H1 (cell line): Measurements from ENCODE around the gene HIC1. TPM values are rescaled to one million over a fixed set of nuclear protein-coding genes. Genes with fewer than 3 reads are reported as not detected.

ENCODE experiments used
- CTCF ChIA-PET: fragments of 300-600 bp; sonication (Branson Sonifier 250); formaldehyde crosslinking; loops from one replicate; lab custom pipeline; 2021; ENCODE audit not compliant: partially characterized antibody; lab: Charles Lee
- POLR2A ChIA-PET: fragments of 300-600 bp; sonication (Branson Sonifier 250); formaldehyde crosslinking; loops from one replicate; lab custom pipeline; 2021; ENCODE audit warnings: inconsistent platforms; ENCODE audit not compliant: partially characterized antibody; lab: Charles Lee
- DNase-seq, 2 experiments: peaks; one replicate each; pipeline versions ENCODE4 v3.0.0 to v3.0.0-alpha.2; 2010 to 2022; ENCODE audit warnings: low spot score in 2 of 2, low read depth in 1 of 2, mixed read lengths in 1 of 2
- FAIRE-seq: peaks from 2 replicates; lab custom pipeline; 2011; peaks lifted over from hg19 to GRCh38; lab: Jason Lieb, UNC
- H2AFZ ChIP-seq: 2 replicates; pipeline ENCODE4 v1.8.1; 2012; ENCODE audit warnings: low read length, inconsistent platforms
- H2AK5ac ChIP-seq: 2 replicates; pipeline ENCODE4 v1.6.1; 2013; ENCODE audit warnings: low read depth, low read length
- H2BK120ac ChIP-seq: replicated peaks from 2 replicates; pipeline ENCODE3; 2013; ENCODE audit warnings: low read depth, low read length, inconsistent platforms
- H2BK12ac ChIP-seq: 2 replicates; pipeline ENCODE4 v1.6.1; 2013; ENCODE audit warnings: low read depth, low read length
- H2BK15ac ChIP-seq: 2 replicates; pipeline ENCODE4 v1.6.1; 2013; ENCODE audit warnings: low read length
- H2BK20ac ChIP-seq: 2 replicates; pipeline ENCODE4 v1.6.1; 2013; ENCODE audit warnings: low read length
- H2BK5ac ChIP-seq: 2 replicates; pipeline ENCODE4 v1.6.1; 2013; ENCODE audit warnings: low read depth, low read length
- H3K14ac ChIP-seq: 2 replicates; pipeline ENCODE4 v1.6.1; 2013; ENCODE audit warnings: inconsistent platforms; ENCODE audit not compliant: insufficient read length
- H3K18ac ChIP-seq: 2 replicates; pipeline ENCODE4 v1.6.1; 2013; ENCODE audit warnings: low read length; ENCODE audit errors: extremely low read depth
- H3K23ac ChIP-seq: 2 replicates; pipeline ENCODE4 v1.6.1; 2013; ENCODE audit warnings: inconsistent platforms; ENCODE audit not compliant: insufficient read length
- H3K23me2 ChIP-seq: 2 replicates; pipeline ENCODE4 v1.6.1; 2013; ENCODE audit warnings: low read depth, low read length
- H3K27ac ChIP-seq: 2 replicates; pipeline ENCODE4 v1.6.1; 2011; ENCODE audit warnings: low read depth, low read length, inconsistent platforms
- H3K27me3 ChIP-seq, 4 experiments: replicated peaks in 1 of 4; 1 replicate in 1 of 4; 2 replicates in 3 of 4; pipeline versions ENCODE4 v1.6.1 to v1.8.1; 2011 to 2013; ENCODE audit warnings: low read length in 3 of 4, mild to moderate bottlenecking in 3 of 4, inconsistent platforms in 2 of 4, mixed read lengths in 2 of 4, moderate library complexity in 1 of 4; ENCODE audit not compliant: control insufficient read depth in 3 of 4, insufficient read depth in 3 of 4; ENCODE audit errors: extremely low read depth in 1 of 4
- H3K36me3 ChIP-seq, 4 experiments: 2 replicates each; pipeline versions ENCODE4 v1.6.1 to v1.8.1; 2011 to 2013; ENCODE audit warnings: mild to moderate bottlenecking in 4 of 4, low read length in 3 of 4, moderate library complexity in 2 of 4, control low read depth in 1 of 4, inconsistent platforms in 1 of 4; ENCODE audit not compliant: insufficient read depth in 4 of 4, control insufficient read depth in 2 of 4
- H3K4ac ChIP-seq: replicated peaks from 2 replicates; pipeline ENCODE3; 2013; ENCODE audit warnings: low read length, low read depth, mixed read lengths, inconsistent platforms; ENCODE audit not compliant: insufficient read length
- H3K4me1 ChIP-seq, 4 experiments: replicated peaks in 1 of 4; 1 replicate in 1 of 4; 2 replicates in 3 of 4; pipeline versions ENCODE4 v1.6.1 to v1.8.1; 2011 to 2013; ENCODE audit warnings: low read length in 3 of 4, inconsistent platforms in 2 of 4, mixed read lengths in 1 of 4; ENCODE audit not compliant: insufficient read depth in 4 of 4, control insufficient read depth in 3 of 4
- H3K4me2 ChIP-seq, 2 experiments: 2 replicates each; pipeline versions ENCODE4 v1.6.1 to v1.8.1; 2011 to 2013; ENCODE audit warnings: low read depth in 2 of 2, low read length in 2 of 2, control low read depth in 1 of 2, inconsistent platforms in 1 of 2, mild to moderate bottlenecking in 1 of 2; ENCODE audit not compliant: insufficient read depth in 1 of 2
- H3K4me3 ChIP-seq, 4 experiments: fragments of 200-600, 300-600 bp in 1 of 4; sonication (generic), shearing (Covaris generic), sonication (Bioruptor Twin) in 1 of 4; 2 replicates each; pipeline versions ENCODE4 v1.5.1 to v1.8.1; 2011 to 2016; ENCODE audit warnings: low read length in 4 of 4, low read depth in 3 of 4, control low read depth in 2 of 4, inconsistent platforms in 2 of 4, mild to moderate bottlenecking in 2 of 4, mixed read lengths in 1 of 4, moderate library complexity in 1 of 4; ENCODE audit not compliant: insufficient read depth in 2 of 4; ENCODE audit errors: extremely low read depth in 1 of 4
- H3K56ac ChIP-seq: replicated peaks from 2 replicates; pipeline ENCODE3; 2013; ENCODE audit warnings: low read depth, mild to moderate bottlenecking, mixed read lengths, low read length, inconsistent platforms; ENCODE audit not compliant: insufficient read length
- H3K79me1 ChIP-seq: 2 replicates; pipeline ENCODE4 v1.6.1; 2013; ENCODE audit warnings: low read depth, low read length, control low read depth
- H3K79me2 ChIP-seq, 2 experiments: 2 replicates each; pipeline versions ENCODE4 v1.6.1 to v1.8.1; 2012 to 2013; ENCODE audit warnings: low read length in 2 of 2, mild to moderate bottlenecking in 2 of 2, inconsistent platforms in 1 of 2; ENCODE audit not compliant: insufficient read depth in 2 of 2, control insufficient read depth in 1 of 2
- H3K9ac ChIP-seq, 4 experiments: replicated peaks in 1 of 4; 1 replicate in 1 of 4; 2 replicates in 3 of 4; pipeline versions ENCODE4 v1.6.1 to v1.8.1; 2011 to 2013; ENCODE audit warnings: low read depth in 3 of 4, low read length in 3 of 4, control low read depth in 2 of 4, mild to moderate bottlenecking in 2 of 4, moderate library complexity in 2 of 4, inconsistent platforms in 1 of 4; ENCODE audit errors: extremely low read depth in 1 of 4
- H3K9me3 ChIP-seq, 2 experiments: 2 replicates each; pipeline versions ENCODE4 v1.6.1 to v1.8.1; 2012 to 2013; ENCODE audit warnings: mild to moderate bottlenecking in 2 of 2, moderate library complexity in 2 of 2, control low read depth in 1 of 2, inconsistent platforms in 1 of 2, low read depth in 1 of 2, low read length in 1 of 2, mixed read lengths in 1 of 2; ENCODE audit not compliant: insufficient read depth in 2 of 2
- H4K20me1 ChIP-seq, 2 experiments: replicated peaks in 1 of 2; 2 replicates each; pipeline versions ENCODE3 to v1.8.1; 2011 to 2013; ENCODE audit warnings: inconsistent platforms in 2 of 2, low read length in 2 of 2, mild to moderate bottlenecking in 1 of 2; ENCODE audit not compliant: insufficient read depth in 2 of 2, control insufficient read depth in 1 of 2
- H4K5ac ChIP-seq: 2 replicates; pipeline ENCODE4 v1.6.1; 2013; ENCODE audit warnings: low read length, low read depth, mixed read lengths, inconsistent platforms; ENCODE audit not compliant: insufficient read length
- H4K8ac ChIP-seq: 2 replicates; pipeline ENCODE4 v1.8.0; 2013; ENCODE audit warnings: mild to moderate bottlenecking, moderate library complexity, low read length, inconsistent platforms; ENCODE audit not compliant: insufficient read depth; ENCODE audit errors: extremely low read depth
- H4K91ac ChIP-seq: replicated peaks from 2 replicates; pipeline ENCODE3; 2013; ENCODE audit warnings: low read length, mixed read lengths, inconsistent platforms; ENCODE audit not compliant: insufficient read length
- FOSL1 ChIP-seq: IDR thresholded peaks from 2 replicates; pipeline ENCODE4 v1.6.1; 2011; ENCODE audit warnings: mild to moderate bottlenecking, low read depth, low read length, moderate library complexity; ENCODE audit not compliant: insufficient read depth
- POU5F1 ChIP-seq: IDR thresholded peaks from 2 replicates; pipeline ENCODE4 v1.6.1; 2011; ENCODE audit warnings: low read depth, mild to moderate bottlenecking, low read length, moderate library complexity
- RFX5 ChIP-seq: IDR thresholded peaks from 2 replicates; pipeline ENCODE4 v1.6.1; 2011; ENCODE audit warnings: low read depth, low read length, improper control_type of control experiment, borderline replicate concordance
- WGBS, 2 experiments: shearing (Covaris generic) in 1 of 2; methylation state at CpG; one replicate each; pipeline versions ENCODE4 v1.1.6 to v1.1.7; 2013 to 2015; ENCODE audit warnings: low lambda C conversion rate in 2 of 2, mixed read lengths in 2 of 2, inconsistent platforms in 1 of 2, low coverage in 1 of 2, missing lambda C conversion rate in 1 of 2; ENCODE audit not compliant: insufficient replicate concordance in 2 of 2, insufficient coverage in 1 of 2, insufficient read length in 1 of 2; ENCODE audit errors: extremely low coverage in 1 of 2, missing lambda C conversion rate in 1 of 2; 5-methylcytosine and 5-hydroxymethylcytosine counted together
- polyA plus RNA-seq, 7 experiments: library from polyadenylated mRNA; depleted of rRNA in 3 of 7; stranded (reverse) in 5 of 7; unstranded in 2 of 7; fragments of >200 nt in 5 of 7; fragments of 200-250 nt in 2 of 7; gene quantifications; 1 replicate in 5 of 7; 2 replicates in 1 of 7; 4 replicates in 1 of 7; pipeline versions ENCODE4 v1.2.1 to v1.2.3, GENCODE V29; 2011 to 2013; ENCODE audit warnings: missing spikeins in 2 of 7, mixed read lengths in 2 of 7
- total RNA-seq: library from RNA; stranded (reverse); fragmentation: NEBNext Ultra II Directional; extraction: Animal tissue kit (Norgen Biotek cat#: 25700); gene quantifications from 2 replicates; pipeline ENCODE4 v1.2.1, GENCODE V29; 2021

The HIC1 gene
- total and polyA plus RNA-seq, 2 of the 8 experiments (the other 6 are each of a cell fraction or from before 2014, with no cell fraction given) = 0.06 to 0.09 TPM

DNA sequence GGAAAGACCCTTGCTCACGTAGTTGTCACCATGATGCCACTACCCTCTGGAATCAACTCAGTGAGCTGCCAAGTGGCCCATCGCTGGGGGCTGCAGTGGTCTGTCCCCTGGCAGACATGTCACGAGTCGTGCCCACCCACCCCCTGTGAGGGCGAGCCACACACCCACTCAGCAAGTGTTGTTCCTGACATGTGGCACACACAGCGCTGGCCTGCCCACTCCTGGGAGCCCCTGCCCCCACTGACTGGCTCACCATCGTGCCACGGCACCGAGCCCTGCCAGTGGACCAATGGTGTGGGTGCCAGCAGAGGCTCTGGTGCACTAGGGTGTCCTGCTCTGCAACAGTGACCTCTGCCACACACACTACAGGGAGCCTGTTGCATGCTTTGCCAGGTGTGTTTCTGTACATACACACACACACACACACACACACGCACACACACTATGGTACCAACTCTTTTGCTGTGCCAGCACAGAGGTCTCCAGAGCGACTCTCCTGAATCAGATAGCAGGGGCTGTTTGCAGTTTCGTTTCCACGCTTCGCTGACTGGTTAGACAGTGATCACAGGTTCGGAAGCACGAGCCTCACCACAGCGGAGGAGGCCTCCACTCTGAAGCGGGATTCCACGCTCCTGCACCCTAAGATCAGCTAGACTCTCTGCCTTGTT, 37.5 kb upstream of the HIC1 start:
- H2BK20ac ChIP-seq = no peak overlapping the region
- no peak overlapping the region for H2BK120ac ChIP-seq
- H2BK5ac ChIP-seq = no peak overlapping the region
- peaks cover under 1 to 42% (median 31%) of the 10 kb centered on the region in 4 experiments for H3K27me3 ChIP-seq
- no peak overlapping the region for H3K9ac ChIP-seq
- H2AK5ac ChIP-seq = no peak overlapping the region
- no peaks in the 10 kb centered on the region for H3K79me1 ChIP-seq
- H3K79me2 ChIP-seq = no peaks in the 10 kb centered on the region
- H3K56ac ChIP-seq = no peak overlapping the region
- no peak overlapping the region for H3K4ac ChIP-seq
- H4K20me1 ChIP-seq = peaks cover 0 to 2% of the 10 kb centered on the region in 2 experiments
- 91% methylated on average over 19 of the region's 19 CpGs; no CpG with 5 or more reads in 1 of the 2 experiments for WGBS, 2 experiments
- H3K27ac ChIP-seq = no peak overlapping the region
- H3K9me3 ChIP-seq = no peaks in the 10 kb centered on the region
- CTCF ChIA-PET = interaction anchor here (1.0 kb wide), 1 partner anchor 42 kb away, joined by 5 read pairs; no protein-coding TSS in a partner anchor
- H2BK12ac ChIP-seq = no peak overlapping the region
- H3K23ac ChIP-seq = no peak overlapping the region
- TF ChIP-seq FOSL1 = no peak
- TF ChIP-seq POU5F1 = no peak
- no peak for TF ChIP-seq RFX5
- TF ChIP-seq, all 59 proteins: peak for 0
- no peak overlapping the region for H3K4me2 ChIP-seq
- no peak overlapping the region for H4K5ac ChIP-seq
- no peaks in the 10 kb centered on the region for H3K36me3 ChIP-seq
- no peaks in the 10 kb centered on the region; a peak in 1 of 7 replicates for H3K4me1 ChIP-seq
- DNase-seq (no peak), FAIRE-seq (no peak)
- no peak overlapping the region for H2AFZ ChIP-seq
- H2BK15ac ChIP-seq = 0 out of 2 replicates have a peak overlapping the region, but pooled peaks have one; percentile 46
- H3K14ac ChIP-seq = no peak overlapping the region
- POLR2A ChIA-PET = interaction anchor here (0.6 to 0.8 kb wide), 2 partner anchors 11 to 62 kb away, joined by 3 read pairs; no protein-coding TSS in a partner anchor
- no peak overlapping the region for H4K8ac ChIP-seq
- H3K18ac ChIP-seq = no peak overlapping the region
- no peak overlapping the region for H3K4me3 ChIP-seq
- no peak overlapping the region for H4K91ac ChIP-seq
- H3K23me2 ChIP-seq = no peaks in the 10 kb centered on the region
